NB4 (cell line): ENCODE data around the gene SHOX.

ENCODE experiments used
- DNase-seq: peaks from one replicate; pipeline ENCODE4 v3.0.0; 2010; ENCODE audit warnings: low read depth
- H3K4me3 ChIP-seq: one replicate; pipeline ENCODE4 v1.5.1; 2011; ENCODE audit warnings: mild to moderate bottlenecking, low read depth, low read length, moderate library complexity
- MAX ChIP-seq: IDR thresholded peaks from 2 replicates; pipeline ENCODE4 v1.6.1; 2011; ENCODE audit warnings: low read depth, low read length
- MYC ChIP-seq: IDR thresholded peaks from 2 replicates; pipeline ENCODE4 v1.6.1; 2011; ENCODE audit warnings: low read depth, low read length
- POLR2A ChIP-seq: IDR thresholded peaks from 2 replicates; pipeline ENCODE4 v1.6.1; 2011; ENCODE audit warnings: mild to moderate bottlenecking; ENCODE audit not compliant: insufficient read length; ENCODE audit errors: extremely low read depth
- TF ChIP-seq, protein P1 (sequence below): IDR thresholded peaks from one replicate; pipeline ENCODE4 v1.5.1; 2012; ENCODE audit warnings: low read depth, low read length

The SHOX gene

DNA sequence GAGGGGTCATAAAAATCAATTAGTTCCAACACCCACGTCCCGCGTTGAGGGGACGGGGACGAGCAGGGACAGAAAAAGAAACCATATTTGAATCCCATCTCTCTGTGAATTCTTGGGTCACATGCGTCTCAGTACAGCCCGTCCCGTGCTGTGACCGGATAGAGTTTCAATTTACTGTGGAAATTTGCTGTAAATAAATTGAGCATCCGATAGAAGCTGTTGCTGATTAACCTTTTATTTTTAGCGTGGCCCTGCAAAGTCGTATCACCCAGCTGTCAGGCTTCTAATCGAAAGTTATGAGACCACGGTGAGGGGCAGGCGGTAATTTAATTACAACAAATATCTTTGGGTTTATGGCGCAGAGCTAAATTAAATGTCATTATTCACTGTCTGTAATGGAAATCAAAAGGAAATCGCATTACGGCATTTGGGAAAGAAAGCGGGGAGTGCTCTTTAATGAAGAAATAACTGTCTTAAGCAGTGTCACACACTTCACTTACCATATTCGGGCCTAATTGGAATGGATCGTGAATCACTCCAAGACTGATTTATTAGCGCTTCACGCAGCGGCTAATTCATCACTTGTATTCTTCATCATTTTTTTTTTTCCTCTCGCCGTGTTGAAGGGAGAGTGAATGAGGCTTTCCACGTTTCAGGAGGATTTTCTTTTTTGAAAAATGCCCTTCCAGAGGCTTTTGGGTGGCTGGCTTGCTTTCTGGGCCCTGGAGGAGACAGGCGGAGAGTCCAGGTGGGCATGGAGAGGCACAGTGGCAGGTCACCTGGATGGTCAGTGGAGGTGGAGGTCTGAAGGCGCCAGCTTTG is 7.3 kb downstream of the SHOX start:
- no peak overlapping the region for H3K4me3 ChIP-seq
- no peak for DNase-seq
- TF ChIP-seq MYC (no peak), POLR2A (no peak), MAX (no peak)
- TF ChIP-seq, protein P1, sequence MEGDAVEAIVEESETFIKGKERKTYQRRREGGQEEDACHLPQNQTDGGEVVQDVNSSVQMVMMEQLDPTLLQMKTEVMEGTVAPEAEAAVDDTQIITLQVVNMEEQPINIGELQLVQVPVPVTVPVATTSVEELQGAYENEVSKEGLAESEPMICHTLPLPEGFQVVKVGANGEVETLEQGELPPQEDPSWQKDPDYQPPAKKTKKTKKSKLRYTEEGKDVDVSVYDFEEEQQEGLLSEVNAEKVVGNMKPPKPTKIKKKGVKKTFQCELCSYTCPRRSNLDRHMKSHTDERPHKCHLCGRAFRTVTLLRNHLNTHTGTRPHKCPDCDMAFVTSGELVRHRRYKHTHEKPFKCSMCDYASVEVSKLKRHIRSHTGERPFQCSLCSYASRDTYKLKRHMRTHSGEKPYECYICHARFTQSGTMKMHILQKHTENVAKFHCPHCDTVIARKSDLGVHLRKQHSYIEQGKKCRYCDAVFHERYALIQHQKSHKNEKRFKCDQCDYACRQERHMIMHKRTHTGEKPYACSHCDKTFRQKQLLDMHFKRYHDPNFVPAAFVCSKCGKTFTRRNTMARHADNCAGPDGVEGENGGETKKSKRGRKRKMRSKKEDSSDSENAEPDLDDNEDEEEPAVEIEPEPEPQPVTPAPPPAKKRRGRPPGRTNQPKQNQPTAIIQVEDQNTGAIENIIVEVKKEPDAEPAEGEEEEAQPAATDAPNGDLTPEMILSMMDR, result no peak

- DNase-seq, result no peak
- TF ChIP-seq MYC, result no peak
- TF ChIP-seq POLR2A, result no peak
- TF ChIP-seq MAX, result no peak
- TF ChIP-seq, protein P1, result no peak
- H3K4me3 ChIP-seq, result no peak overlapping the region
These were observed 8.0 kb downstream of the SHOX start for GRCh38 chrX:638482-639131.

DNA sequence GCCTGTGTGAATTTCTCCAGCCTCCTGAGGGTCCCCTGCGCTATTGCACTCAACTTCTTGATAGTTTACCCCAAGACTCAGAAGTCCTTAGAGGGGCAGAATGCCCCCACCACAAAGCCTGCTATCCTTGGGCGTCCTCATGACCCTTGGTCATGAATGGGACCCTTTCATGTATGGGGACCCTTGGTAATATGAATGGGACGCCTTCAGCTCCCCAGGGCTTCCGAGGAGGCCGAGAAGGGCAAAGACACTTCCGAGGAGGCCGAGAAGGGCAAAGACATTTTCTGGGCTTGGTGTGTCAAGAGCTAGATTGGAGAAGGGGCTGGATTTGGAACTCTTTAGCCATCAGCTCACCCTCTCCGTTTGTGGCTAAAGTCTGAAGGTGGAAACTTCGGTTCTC is 8.6 kb downstream of the SHOX start:
- TF ChIP-seq MAX, result no peak
- TF ChIP-seq, protein P1, result no peak
- no peak for TF ChIP-seq POLR2A
- no peak for TF ChIP-seq MYC
- DNase-seq, result no peak

DNA sequence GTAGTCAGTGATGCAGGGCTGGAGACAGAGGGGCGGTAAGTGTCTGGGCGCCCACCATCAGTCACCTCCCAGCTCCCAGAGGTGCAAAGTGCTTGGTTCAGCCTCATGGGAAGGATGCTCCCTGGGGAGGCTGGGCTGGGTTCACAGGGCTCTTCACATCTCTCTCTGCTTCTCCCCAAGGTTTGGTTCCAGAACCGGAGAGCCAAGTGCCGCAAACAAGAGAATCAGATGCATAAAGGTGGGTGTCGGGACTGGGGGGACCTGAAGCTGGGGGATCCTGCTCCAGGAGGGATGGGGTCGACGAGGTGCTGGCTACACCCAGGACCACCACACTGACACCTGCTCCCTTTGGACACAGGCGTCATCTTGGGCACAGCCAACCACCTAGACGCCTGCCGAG is 10.1 kb downstream of the SHOX start:
- TF ChIP-seq MYC, result no peak
- no peak for TF ChIP-seq POLR2A
- TF ChIP-seq MAX, result no peak
- TF ChIP-seq, protein P1, result no peak
- no peak overlapping the region for H3K4me3 ChIP-seq
- no peak for DNase-seq

More for the DNA sequence above, 8.6 kb downstream of the SHOX start:
- no peak overlapping the region for H3K4me3 ChIP-seq

DNA sequence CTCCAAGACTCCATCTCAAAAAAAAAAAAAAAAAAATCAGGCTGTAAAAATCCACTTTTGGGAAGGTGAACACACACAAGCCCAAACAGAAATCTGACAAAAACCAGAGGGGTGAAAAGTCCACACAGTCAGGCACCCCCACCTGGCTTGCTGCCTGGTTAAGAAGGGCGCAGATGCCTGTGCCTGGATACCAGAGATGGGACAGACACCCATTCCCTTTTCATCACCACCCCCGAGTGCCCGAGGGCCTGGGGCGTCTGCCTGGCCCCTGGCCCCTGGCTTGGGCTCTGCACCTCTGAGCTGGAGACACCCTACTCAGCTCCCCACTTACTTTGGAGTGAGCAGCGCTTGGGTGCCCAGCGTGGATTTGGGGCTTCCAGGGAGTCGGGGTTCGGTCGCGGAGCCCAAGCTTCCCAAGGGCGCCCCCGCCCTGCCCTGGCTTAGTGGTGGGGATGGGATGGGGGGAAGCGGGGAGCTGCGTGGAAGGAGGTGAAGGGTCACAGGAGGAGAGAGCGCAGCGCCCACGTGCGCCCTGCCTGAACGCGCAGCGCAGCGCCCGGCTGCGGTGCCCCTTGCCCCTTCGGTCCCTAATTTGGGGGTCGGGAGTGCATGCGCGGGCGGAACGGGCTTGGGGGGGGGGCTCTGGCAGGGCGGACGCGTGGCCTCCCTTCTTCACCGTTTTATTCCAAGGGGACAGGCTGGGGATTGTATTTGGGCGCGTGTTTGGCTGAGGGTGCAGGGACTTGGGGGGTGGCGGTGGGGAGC is 11.3 kb downstream of the SHOX start:
- TF ChIP-seq POLR2A, result no peak
- TF ChIP-seq, protein P1, result no peak
- no peak for TF ChIP-seq MAX
- TF ChIP-seq MYC, result no peak
- no peak overlapping the region for H3K4me3 ChIP-seq
- DNase-seq, result no peak
